MCF 10A (cell line): Measurements from ENCODE around the gene LMF1. TPM values are rescaled to one million over a fixed set of nuclear protein-coding genes. Genes with fewer than 3 reads are reported as not detected.
"Not testable (repeated sequence)": the region's sequence is repeated elsewhere in the genome, so short reads cannot be mapped to it uniquely, and the experiment has no call there.

Source experiments
- BruUV-seq: library from RNA; stranded (reverse); fragments of 400-500 nt; replicated peaks from 2 replicates; lab custom pipeline; 2021; lab: Mats Ljungman, UMichigan
- CTCF ChIA-PET: fragments of 300-600 bp; sonication (Branson Sonifier 250); formaldehyde crosslinking; extraction: SDS; loops from one replicate; lab custom pipeline; 2021; ENCODE audit warnings: antibody characterized with exemption, inconsistent platforms; lab: Yijun Ruan, JAX
- POLR2A ChIA-PET: fragments of 300-600, 350-650 bp; sonication (Branson Sonifier 250); formaldehyde crosslinking; extraction: SDS; loops from one replicate; lab custom pipeline; 2020; ENCODE audit warnings: antibody characterized with exemption, inconsistent platforms; lab: Yijun Ruan, JAX
- DNase-seq: peaks from one replicate; pipeline ENCODE4 v3.0.0-alpha.2; 2018; ENCODE audit not compliant: unreplicated experiment
- H3K27ac Mint-ChIP-seq: one replicate; pipeline ENCODE4 v1.8.0; 2022; ENCODE audit warnings: mild to moderate bottlenecking, low read depth, mixed read lengths; ENCODE audit not compliant: unreplicated experiment
- H3K27me3 Mint-ChIP-seq: one replicate; pipeline ENCODE4 v1.8.0; 2022; ENCODE audit warnings: mixed read lengths; ENCODE audit not compliant: insufficient read depth, unreplicated experiment
- H3K36me3 Mint-ChIP-seq: one replicate; pipeline ENCODE4 v1.8.0; 2022; ENCODE audit warnings: mild to moderate bottlenecking, moderate library complexity, mixed read lengths; ENCODE audit not compliant: insufficient read depth, unreplicated experiment
- H3K4me1 Mint-ChIP-seq: one replicate; pipeline ENCODE4 v1.8.0; 2022; ENCODE audit warnings: mixed read lengths; ENCODE audit not compliant: insufficient read depth, unreplicated experiment
- H3K4me3 Mint-ChIP-seq: one replicate; pipeline ENCODE4 v1.8.0; 2022; ENCODE audit warnings: mild to moderate bottlenecking, moderate library complexity, mixed read lengths; ENCODE audit not compliant: unreplicated experiment
- H3K9me3 Mint-ChIP-seq: one replicate; pipeline ENCODE4 v1.8.0; 2022; ENCODE audit warnings: mixed read lengths; ENCODE audit not compliant: unreplicated experiment
- CTCF ChIP-seq: fragments of 200-600 bp; IDR thresholded peaks from one replicate; pipeline ENCODE4 v1.8.0; 2022; ENCODE audit warnings: antibody characterized with exemption, mild to moderate bottlenecking; ENCODE audit not compliant: unreplicated experiment
- intact Hi-C: fragments of 100-400 bp; cut with micrococcal nuclease; formaldehyde crosslinking; loops from 2 replicates; pipeline ENCODE4 v1.14.1; 2022
- total RNA-seq: library from RNA; stranded (reverse); gene quantifications from 2 replicates; pipeline ENCODE4 v1.2.3, GENCODE V29; 2022

The LMF1 gene
- total RNA-seq, 1 experiment from 2014 or later = 9.9 TPM

- POLR2A ChIA-PET = interaction anchor here (0.7 kb wide), 1 partner anchor 506 kb away, joined by 3 read pairs; no protein-coding TSS in a partner anchor
- no peak for TF ChIP-seq CTCF
- no peak for DNase-seq
- peaks cover 15% of the 10 kb centered on the region for H3K27me3 Mint-ChIP-seq
- H3K4me3 Mint-ChIP-seq = no peak overlapping the region
- intact Hi-C loops = no loop called here
- CTCF ChIA-PET = interaction anchor here (0.6 kb wide), 1 partner anchor 1246 kb away, joined by 3 read pairs; no protein-coding TSS in a partner anchor
- no peaks in the 10 kb centered on the region for H3K4me1 Mint-ChIP-seq
- no peaks in the 10 kb centered on the region for H3K9me3 Mint-ChIP-seq
- H3K27ac Mint-ChIP-seq = no peak overlapping the region
- BruUV-seq = no TSS peak
- H3K36me3 Mint-ChIP-seq = no peaks in the 10 kb centered on the region
Measured at GRCh38 chr16:822909-823297, 147.9 kb downstream of the LMF1 start.

GRCh38 chr16:822174-822908 is 148.4 kb downstream of the LMF1 start:
- BruUV-seq = no TSS peak
- H3K9me3 Mint-ChIP-seq = no peaks in the 10 kb centered on the region

GRCh38 chr16:821751-822150 is 149.0 kb downstream of the LMF1 start:
- Mint-ChIP-seq H3K9me3 (no peaks in the 10 kb centered on the region), H3K4me1 (no peaks in the 10 kb centered on the region), H3K27ac (no peak overlapping the region), H3K27me3 (peaks cover 15% of the 10 kb centered on the region), H3K4me3 (no peak overlapping the region), H3K36me3 (no peaks in the 10 kb centered on the region)
- intact Hi-C loops = no loop called here
- no peak for DNase-seq
- no TSS peak for BruUV-seq
- TF ChIP-seq CTCF = no peak
- CTCF ChIA-PET = interaction anchor here (0.6 kb wide), 1 partner anchor 84 kb away, joined by 3 read pairs; no protein-coding TSS in a partner anchor
- POLR2A ChIA-PET = no interaction called here

More at GRCh38 chr16:822174-822908, 148.4 kb downstream of the LMF1 start:
- intact Hi-C loops = no loop called here
- DNase-seq = no peak
- Mint-ChIP-seq H3K4me1 (no peaks in the 10 kb centered on the region), H3K27ac (no peak overlapping the region), H3K27me3 (peaks cover 15% of the 10 kb centered on the region), H3K36me3 (no peaks in the 10 kb centered on the region), H3K4me3 (no peak overlapping the region)
- CTCF ChIA-PET = interaction anchor here (0.6 kb wide), 2 partner anchors 84 to 1246 kb away, joined by 3 read pairs; no protein-coding TSS in a partner anchor
- POLR2A ChIA-PET = no interaction called here
- no peak for TF ChIP-seq CTCF

GRCh38 chr16:820748-821147 is 150.0 kb downstream of the LMF1 start:
- intact Hi-C loops = no loop called here
- no peak overlapping the region for H3K27ac Mint-ChIP-seq
- BruUV-seq = no TSS peak
- no peaks in the 10 kb centered on the region for H3K9me3 Mint-ChIP-seq
- no peaks in the 10 kb centered on the region for H3K36me3 Mint-ChIP-seq
- POLR2A ChIA-PET = no interaction called here
- no peak overlapping the region for H3K4me3 Mint-ChIP-seq
- no peak for TF ChIP-seq CTCF
- CTCF ChIA-PET = no interaction called here
- peaks cover 15% of the 10 kb centered on the region for H3K27me3 Mint-ChIP-seq
- DNase-seq = no peak
- H3K4me1 Mint-ChIP-seq = no peaks in the 10 kb centered on the region

- H3K27ac Mint-ChIP-seq, DNase-seq, H3K4me3 Mint-ChIP-seq, BruUV-seq, CTCF ChIA-PET, H3K36me3 Mint-ChIP-seq, H3K4me1 Mint-ChIP-seq, intact Hi-C loops, H3K9me3 Mint-ChIP-seq: not testable (repeated sequence)
- peaks cover 15% of the 10 kb centered on the region for H3K27me3 Mint-ChIP-seq
- POLR2A ChIA-PET = interaction anchor here (0.6 kb wide), 1 partner anchor 13 kb away, joined by 3 read pairs; no protein-coding TSS in a partner anchor
Measured at GRCh38 chr16:820044-820408, 150.8 kb downstream of the LMF1 start.
